ENCODE data around the gene PHF10. TPM values are rescaled to one million over a fixed set of nuclear protein-coding genes. Genes with fewer than 3 reads are reported as not detected.

PHF10 gene
- total and polyA plus RNA-seq, 2 donors (not counting 1 experiment from before 2014, with no cell fraction given): 32.9 to 74.6 TPM

DNA sequence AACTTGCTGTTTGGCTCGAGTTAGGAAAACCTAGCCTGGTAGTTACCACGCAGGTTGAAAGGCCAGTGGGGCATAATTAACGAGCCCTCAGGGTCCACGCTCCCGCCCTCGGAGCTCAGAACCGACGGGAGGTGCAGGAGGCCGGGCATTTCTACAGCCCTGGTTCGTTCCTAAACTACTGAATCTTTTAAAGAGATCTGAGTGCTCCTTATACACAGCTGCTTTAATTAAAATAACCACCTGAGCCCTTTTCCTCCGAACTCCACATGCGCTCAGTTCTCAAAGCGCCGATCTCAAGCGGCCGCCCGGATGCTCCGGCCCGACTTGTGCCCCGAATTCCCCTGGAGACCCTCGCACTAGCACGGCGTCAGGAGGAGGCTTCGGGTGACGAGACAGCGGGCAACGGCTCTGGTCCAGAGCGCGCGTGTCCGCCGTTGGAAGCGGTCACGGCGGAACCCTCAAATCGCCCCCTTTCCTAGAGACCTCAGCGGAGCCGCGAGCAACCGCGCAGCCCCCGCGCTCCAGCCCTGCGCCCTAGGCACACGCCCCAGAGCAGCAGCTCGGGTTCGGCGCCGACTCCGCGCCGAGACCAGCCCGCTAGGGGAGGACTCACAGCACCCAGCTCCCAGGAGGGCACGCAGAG, 22.9 kb downstream of the PHF10 start:
- Histone ChIP-seq H3K4me1 (ENCODE audit: control insufficient read depth in 2 of 2, insufficient read depth in 2 of 2, low read length in 2 of 2) (peaks cover 25 to 41% of the 10 kb centered on the region in 2 donors), H4K20me1 (ENCODE audit: control insufficient read depth, insufficient read depth, low read length, poor library complexity, severe bottlenecking) (no peaks in the 10 kb centered on the region), H3K9me3 (ENCODE audit: control extremely low read depth in 1 of 3, control insufficient read depth in 2 of 3, insufficient read depth in 1 of 3, low read length in 2 of 3) (peaks cover 0 to 7% (median 0%) of the 10 kb centered on the region in 3 donors), H3K36me3 (replicated peaks in 1 of 2; ENCODE audit: control extremely low read depth in 1 of 2, control insufficient read depth in 1 of 2, extremely low read depth in 1 of 2, insufficient read depth in 2 of 2, low read length in 1 of 2) (peaks cover 6 to 7% of the 10 kb centered on the region in 2 experiments), H3K27ac (ENCODE audit: low read length in 2 of 2) (peak overlapping the region; percentile 86 to 95), H2AFZ (ENCODE audit: insufficient read depth, low read depth, low read length, poor library complexity, severe bottlenecking) (peak overlapping the region; percentile 97), H3K9ac (ENCODE audit: low read length) (peak overlapping the region; percentile 92), H3K27me3 (replicated peaks in 1 of 4; ENCODE audit: control extremely low read depth in 1 of 4, control insufficient read depth in 3 of 4, insufficient read depth in 4 of 4, low read length in 3 of 4) (no peaks in the 10 kb centered on the region), H3K79me2 (ENCODE audit: control insufficient read depth, insufficient read depth, low read length) (peaks cover 40% of the 10 kb centered on the region), H3K4me3 (ENCODE audit: control extremely low read depth in 1 of 5, extremely low read depth in 1 of 5, insufficient read depth in 1 of 5, low read depth in 2 of 5, low read length in 4 of 5) (peak overlapping the region; percentile 59 to 95 (median 85)), H3K4me2 (replicated peaks; ENCODE audit: low read depth, low read length, poor library complexity, severe bottlenecking) (peak overlapping the region; percentile 85)
- peaks cover 46% of the 10 kb centered on the region for H3K4me1 Mint-ChIP-seq
- H3K4me3 Mint-ChIP-seq: peak overlapping the region; percentile 95
- WGBS (ENCODE audit: insufficient coverage): under 1% methylated on average over 54 of the region's 54 CpGs
- H3K9me3 Mint-ChIP-seq (ENCODE audit: insufficient read depth): no peaks in the 10 kb centered on the region
- ATAC-seq (ENCODE audit: low read depth) (no peak), DNase-seq (no peak)
- no peak for TF ChIP-seq EZH2 (IDR thresholded peaks at IDR 0.05; ENCODE audit: borderline replicate concordance, insufficient read depth, low read depth, low read length, poor library complexity, severe bottlenecking)
- TF ChIP-seq, protein P1, sequence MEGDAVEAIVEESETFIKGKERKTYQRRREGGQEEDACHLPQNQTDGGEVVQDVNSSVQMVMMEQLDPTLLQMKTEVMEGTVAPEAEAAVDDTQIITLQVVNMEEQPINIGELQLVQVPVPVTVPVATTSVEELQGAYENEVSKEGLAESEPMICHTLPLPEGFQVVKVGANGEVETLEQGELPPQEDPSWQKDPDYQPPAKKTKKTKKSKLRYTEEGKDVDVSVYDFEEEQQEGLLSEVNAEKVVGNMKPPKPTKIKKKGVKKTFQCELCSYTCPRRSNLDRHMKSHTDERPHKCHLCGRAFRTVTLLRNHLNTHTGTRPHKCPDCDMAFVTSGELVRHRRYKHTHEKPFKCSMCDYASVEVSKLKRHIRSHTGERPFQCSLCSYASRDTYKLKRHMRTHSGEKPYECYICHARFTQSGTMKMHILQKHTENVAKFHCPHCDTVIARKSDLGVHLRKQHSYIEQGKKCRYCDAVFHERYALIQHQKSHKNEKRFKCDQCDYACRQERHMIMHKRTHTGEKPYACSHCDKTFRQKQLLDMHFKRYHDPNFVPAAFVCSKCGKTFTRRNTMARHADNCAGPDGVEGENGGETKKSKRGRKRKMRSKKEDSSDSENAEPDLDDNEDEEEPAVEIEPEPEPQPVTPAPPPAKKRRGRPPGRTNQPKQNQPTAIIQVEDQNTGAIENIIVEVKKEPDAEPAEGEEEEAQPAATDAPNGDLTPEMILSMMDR (IDR thresholded peaks at IDR 0.05): no peak
- intact Hi-C loops (cut with micrococcal nuclease): loop anchor here (2.0 to 10.0 kb wide), 2 partner anchors 117 to 489 kb away; no protein-coding TSS in a partner anchor
- H3K27me3 Mint-ChIP-seq: no peaks in the 10 kb centered on the region
- CTCF ChIA-PET: interaction anchor here (0.5 to 2.1 kb wide), 8 partner anchors 14 to 280 kb away, joined by 3 to 8 read pairs (median 3); partner anchors contain the start of gene ERMARD
- H3K27ac Mint-ChIP-seq: peak overlapping the region; percentile 94
- POLR2A ChIA-PET: interaction anchor here (0.9 to 3.0 kb wide), 4 partner anchors 21 to 852 kb away, joined by 3 to 28 read pairs (median 12); partner anchors contain the start of genes DYNLT2, ERMARD, PSMB1 and TBP

DNA sequence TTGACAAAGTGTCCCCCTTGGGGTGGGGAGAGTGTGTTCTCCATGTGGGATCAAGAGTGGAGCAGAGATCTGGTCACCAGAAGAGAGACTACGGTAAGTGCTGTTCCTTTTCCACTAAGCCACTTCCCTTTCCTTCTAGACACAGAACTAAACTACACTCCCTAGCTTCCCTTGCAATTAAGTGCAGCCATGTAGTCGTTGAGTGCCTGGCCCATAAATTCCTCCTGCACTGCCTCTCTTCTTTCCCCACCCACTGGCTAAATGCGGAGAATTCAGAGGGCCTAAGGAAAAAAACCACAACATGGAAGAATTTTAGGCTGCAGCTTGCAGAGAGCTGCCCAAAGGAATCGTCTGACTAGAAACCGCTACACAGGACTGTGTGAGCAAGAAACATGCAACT, 24.0 kb downstream of the PHF10 start:
- no peak for TF ChIP-seq EZH2 (IDR thresholded peaks at IDR 0.05; ENCODE audit: borderline replicate concordance, insufficient read depth, low read depth, low read length, poor library complexity, severe bottlenecking)
- TF ChIP-seq, protein P1 (IDR thresholded peaks at IDR 0.05): no peak
- 52% methylated on average over 3 of the region's 5 CpGs for WGBS (ENCODE audit: insufficient coverage)
- H3K27me3 Mint-ChIP-seq: no peaks in the 10 kb centered on the region
- no peak for ATAC-seq (ENCODE audit: low read depth)
- intact Hi-C loops (cut with micrococcal nuclease): loop anchor here (2.0 to 10.0 kb wide), 2 partner anchors 115 to 487 kb away; no protein-coding TSS in a partner anchor
- Histone ChIP-seq H3K27me3 (replicated peaks in 1 of 4; ENCODE audit: control extremely low read depth in 1 of 4, control insufficient read depth in 3 of 4, insufficient read depth in 4 of 4, low read length in 3 of 4) (no peaks in the 10 kb centered on the region), H3K27ac (ENCODE audit: low read length in 2 of 2) (no peak overlapping the region), H3K4me3 (ENCODE audit: control extremely low read depth in 1 of 5, extremely low read depth in 1 of 5, insufficient read depth in 1 of 5, low read depth in 2 of 5, low read length in 4 of 5) (no peak overlapping the region), H4K20me1 (ENCODE audit: control insufficient read depth, insufficient read depth, low read length, poor library complexity, severe bottlenecking) (no peaks in the 10 kb centered on the region), H3K4me1 (ENCODE audit: control insufficient read depth in 2 of 2, insufficient read depth in 2 of 2, low read length in 2 of 2) (peaks cover 23 to 33% of the 10 kb centered on the region in 2 donors), H3K4me2 (replicated peaks; ENCODE audit: low read depth, low read length, poor library complexity, severe bottlenecking) (peak overlapping the region; percentile 85), H2AFZ (ENCODE audit: insufficient read depth, low read depth, low read length, poor library complexity, severe bottlenecking) (no peak overlapping the region), H3K79me2 (ENCODE audit: control insufficient read depth, insufficient read depth, low read length) (peaks cover 45% of the 10 kb centered on the region), H3K9me3 (ENCODE audit: control extremely low read depth in 1 of 3, control insufficient read depth in 2 of 3, insufficient read depth in 1 of 3, low read length in 2 of 3) (peaks cover 0 to 13% (median 3%) of the 10 kb centered on the region in 3 donors), H3K9ac (ENCODE audit: low read length) (no peak overlapping the region), H3K36me3 (replicated peaks in 1 of 2; ENCODE audit: control extremely low read depth in 1 of 2, control insufficient read depth in 1 of 2, extremely low read depth in 1 of 2, insufficient read depth in 2 of 2, low read length in 1 of 2) (peaks cover 6 to 7% of the 10 kb centered on the region in 2 experiments)
- H3K9me3 Mint-ChIP-seq (ENCODE audit: insufficient read depth): no peaks in the 10 kb centered on the region
- CTCF ChIA-PET: interaction anchor here (1.5 kb wide), 1 partner anchor 279 kb away, joined by 3 read pairs; no protein-coding TSS in a partner anchor
- no peak for DNase-seq
- POLR2A ChIA-PET: interaction anchor here (3.0 kb wide), 1 partner anchor 51 kb away, joined by 20 read pairs; the partner anchor contains the start of genes DYNLT2 and ERMARD
- peak overlapping the region; percentile 63 for H3K27ac Mint-ChIP-seq
- H3K4me1 Mint-ChIP-seq: peaks cover 37% of the 10 kb centered on the region
- H3K4me3 Mint-ChIP-seq: peak overlapping the region; percentile 21
